Testis (tissue), 2 donors: ENCODE data around the gene DDAH1.

Experiments used
- POLR2A ChIP-seq: fragments of 450-650 bp; IDR thresholded peaks from one replicate; pipeline ENCODE4 v1.6.1; 2017; ENCODE audit warnings: antibody characterized with exemption, mild to moderate bottlenecking, moderate library complexity
- TF ChIP-seq, protein P1 (sequence below), 3 experiments: fragments of 450-650 bp in 2 of 3; fragments of 200-600 bp in 1 of 3; sonication (generic) in 1 of 3; IDR thresholded peaks; one replicate each; pipeline ENCODE4 v1.5.1; 2016 to 2019; ENCODE audit warnings: antibody characterized with exemption in 3 of 3, mild to moderate bottlenecking in 2 of 3, moderate library complexity in 1 of 3

GRCh38 chr1:85334962-85335361, 130.0 kb downstream of the DDAH1 start:
- TF ChIP-seq, protein P1, sequence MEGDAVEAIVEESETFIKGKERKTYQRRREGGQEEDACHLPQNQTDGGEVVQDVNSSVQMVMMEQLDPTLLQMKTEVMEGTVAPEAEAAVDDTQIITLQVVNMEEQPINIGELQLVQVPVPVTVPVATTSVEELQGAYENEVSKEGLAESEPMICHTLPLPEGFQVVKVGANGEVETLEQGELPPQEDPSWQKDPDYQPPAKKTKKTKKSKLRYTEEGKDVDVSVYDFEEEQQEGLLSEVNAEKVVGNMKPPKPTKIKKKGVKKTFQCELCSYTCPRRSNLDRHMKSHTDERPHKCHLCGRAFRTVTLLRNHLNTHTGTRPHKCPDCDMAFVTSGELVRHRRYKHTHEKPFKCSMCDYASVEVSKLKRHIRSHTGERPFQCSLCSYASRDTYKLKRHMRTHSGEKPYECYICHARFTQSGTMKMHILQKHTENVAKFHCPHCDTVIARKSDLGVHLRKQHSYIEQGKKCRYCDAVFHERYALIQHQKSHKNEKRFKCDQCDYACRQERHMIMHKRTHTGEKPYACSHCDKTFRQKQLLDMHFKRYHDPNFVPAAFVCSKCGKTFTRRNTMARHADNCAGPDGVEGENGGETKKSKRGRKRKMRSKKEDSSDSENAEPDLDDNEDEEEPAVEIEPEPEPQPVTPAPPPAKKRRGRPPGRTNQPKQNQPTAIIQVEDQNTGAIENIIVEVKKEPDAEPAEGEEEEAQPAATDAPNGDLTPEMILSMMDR (IDR thresholded peaks at IDR 0.05), result no peak
- TF ChIP-seq POLR2A, result no peak
